Neural progenitor cell (in vitro differentiated cells): Measurements from ENCODE around the gene PLCG2. TPM values are rescaled to one million over a fixed set of nuclear protein-coding genes. Genes with fewer than 3 reads are reported as not detected.

Experiments
- DNase-seq: peaks from one replicate; pipeline ENCODE4 v3.0.0-alpha.2; 2016; ENCODE audit warnings: low spot score
- H2AFZ ChIP-seq: fragments of 200-600 bp; sonication (generic); replicated peaks from 2 replicates; pipeline ENCODE4 v1.6.1; 2016; ENCODE audit warnings: antibody characterized with exemption
- H3F3A ChIP-seq: fragments of 200-600 bp; sonication (generic); 2 replicates; pipeline ENCODE4 v1.6.1; 2016; ENCODE audit warnings: antibody characterized with exemption, low read depth
- H3K27ac ChIP-seq: fragments of 200-600 bp; sonication (generic); 2 replicates; pipeline ENCODE4 v1.5.1; 2016; ENCODE audit warnings: mild to moderate bottlenecking
- H3K27me3 ChIP-seq: fragments of 200-600 bp; sonication (generic); 2 replicates; pipeline ENCODE4 v1.6.1; 2016; ENCODE audit warnings: mild to moderate bottlenecking, moderate library complexity
- H3K36me3 ChIP-seq: fragments of 200-600 bp; sonication (generic); 2 replicates; pipeline ENCODE4 v1.5.1; 2016
- H3K4me1 ChIP-seq: fragments of 200-600 bp; sonication (generic); 2 replicates; pipeline ENCODE4 v1.6.1; 2016; ENCODE audit warnings: mixed run types
- H3K4me2 ChIP-seq: fragments of 200-600 bp; sonication (generic); 2 replicates; pipeline ENCODE4 v1.6.1; 2016
- H3K4me3 ChIP-seq: fragments of 200-600 bp; sonication (generic); 2 replicates; pipeline ENCODE4 v1.5.1; 2016
- H3K79me2 ChIP-seq: fragments of 200-600 bp; sonication (generic); 2 replicates; pipeline ENCODE4 v1.6.1; 2016; ENCODE audit warnings: low read depth
- H3K9ac ChIP-seq: fragments of 200-600 bp; sonication (generic); 2 replicates; pipeline ENCODE4 v1.6.1; 2016
- H3K9me3 ChIP-seq: fragments of 200-600 bp; sonication (generic); 2 replicates; pipeline ENCODE4 v1.5.1; 2016; ENCODE audit warnings: low read depth
- H4K20me1 ChIP-seq: fragments of 200-600 bp; sonication (generic); 2 replicates; pipeline ENCODE4 v1.6.1; 2016; ENCODE audit warnings: low read depth
- H3K27ac Mint-ChIP-seq: 3 replicates; pipeline ENCODE4 v1.8.0; 2021; ENCODE audit warnings: mixed read lengths
- H3K27me3 Mint-ChIP-seq: 2 replicates; pipeline ENCODE4 v1.8.0; 2022; ENCODE audit warnings: low read depth, mild to moderate bottlenecking, inconsistent platforms, moderate library complexity, mixed read lengths; ENCODE audit not compliant: insufficient read depth
- H3K36me3 Mint-ChIP-seq: 3 replicates; pipeline ENCODE4 v1.8.0; 2021; ENCODE audit warnings: mixed read lengths
- H3K4me1 Mint-ChIP-seq: 3 replicates; pipeline ENCODE4 v1.8.0; 2021; ENCODE audit warnings: mixed read lengths
- H3K4me3 Mint-ChIP-seq: 3 replicates; pipeline ENCODE4 v1.8.0; 2021; ENCODE audit warnings: mild to moderate bottlenecking, moderate library complexity, mixed read lengths
- H3K9me3 Mint-ChIP-seq: 3 replicates; pipeline ENCODE4 v1.8.0; 2020; ENCODE audit warnings: mixed read lengths
- CTCF ChIP-seq: fragments of 200-600 bp; sonication (generic); IDR thresholded peaks from 2 replicates; pipeline ENCODE4 v1.5.1; 2017; ENCODE audit warnings: antibody characterized with exemption, mild to moderate bottlenecking
- EZH2 ChIP-seq: fragments of 200-600 bp; sonication (generic); IDR thresholded peaks from 2 replicates; pipeline ENCODE4 v1.6.1; 2017; ENCODE audit warnings: antibody characterized with exemption, mild to moderate bottlenecking, moderate library complexity
- EZH2phosphoT487 ChIP-seq: fragments of 200-600 bp; sonication (generic); IDR thresholded peaks from 2 replicates; pipeline ENCODE4 v1.6.1; 2017; ENCODE audit warnings: antibody characterized with exemption
- total RNA-seq: library from RNA; depleted of rRNA; stranded (reverse); fragments of >200 nt; gene quantifications from 2 replicates; pipeline ENCODE4 v1.2.3, GENCODE V29; 2015; ENCODE audit warnings: low replicate concordance

PLCG2 gene
- total RNA-seq, 1 donor from 2014 or later = 5.0 TPM

- Histone ChIP-seq H3K27ac (no peak overlapping the region), H3K4me3 (no peak overlapping the region), H3K36me3 (no peaks in the 10 kb centered on the region), H3K79me2 (no peaks in the 10 kb centered on the region), H3K9ac (no peak overlapping the region), H3K9me3 (no peaks in the 10 kb centered on the region), H3K4me2 (no peak overlapping the region), H3K4me1 (peaks cover 7% of the 10 kb centered on the region), H4K20me1 (no peaks in the 10 kb centered on the region), H2AFZ (no peak overlapping the region), H3F3A (no peaks in the 10 kb centered on the region), H3K27me3 (no peaks in the 10 kb centered on the region)
- H3K9me3 Mint-ChIP-seq = no peaks in the 10 kb centered on the region
- H3K27ac Mint-ChIP-seq = no peak overlapping the region
- TF ChIP-seq CTCF (no peak), EZH2 (no peak), EZH2phosphoT487 (no peak)
- H3K27me3 Mint-ChIP-seq = peaks cover 5% of the 10 kb centered on the region
- no peak for DNase-seq
- no peaks in the 10 kb centered on the region for H3K36me3 Mint-ChIP-seq
- no peaks in the 10 kb centered on the region for H3K4me1 Mint-ChIP-seq
- no peak overlapping the region for H3K4me3 Mint-ChIP-seq
These were observed 101.7 kb downstream of the PLCG2 start for GRCh38 chr16:81880816-81881215.

- Histone ChIP-seq H2AFZ (no peak overlapping the region), H3K9ac (no peak overlapping the region), H3F3A (no peaks in the 10 kb centered on the region), H3K27me3 (no peaks in the 10 kb centered on the region), H3K9me3 (no peaks in the 10 kb centered on the region), H3K4me1 (peaks cover 7% of the 10 kb centered on the region), H3K4me2 (no peak overlapping the region), H3K4me3 (no peak overlapping the region), H4K20me1 (no peaks in the 10 kb centered on the region), H3K36me3 (no peaks in the 10 kb centered on the region), H3K27ac (no peak overlapping the region), H3K79me2 (no peaks in the 10 kb centered on the region)
- no peaks in the 10 kb centered on the region for H3K36me3 Mint-ChIP-seq
- no peaks in the 10 kb centered on the region for H3K9me3 Mint-ChIP-seq
- peaks cover 5% of the 10 kb centered on the region for H3K27me3 Mint-ChIP-seq
- no peak overlapping the region for H3K4me3 Mint-ChIP-seq
- no peaks in the 10 kb centered on the region for H3K4me1 Mint-ChIP-seq
- no peak overlapping the region for H3K27ac Mint-ChIP-seq
- DNase-seq = no peak
- no peak for TF ChIP-seq EZH2
- no peak for TF ChIP-seq CTCF
- no peak for TF ChIP-seq EZH2phosphoT487
These were observed 102.1 kb downstream of the PLCG2 start for GRCh38 chr16:81881228-81881627.

GRCh38 chr16:81882559-81882958, 103.5 kb downstream of the PLCG2 start:
- TF ChIP-seq EZH2phosphoT487 (no peak), EZH2 (no peak), CTCF (no peak)
- H3K9me3 Mint-ChIP-seq = no peaks in the 10 kb centered on the region
- no peak for DNase-seq

GRCh38 chr16:81883235-81883634, 104.1 kb downstream of the PLCG2 start:
- H3K36me3 ChIP-seq = no peaks in the 10 kb centered on the region
- H3K9me3 ChIP-seq = no peaks in the 10 kb centered on the region
- no peaks in the 10 kb centered on the region for H4K20me1 ChIP-seq
- no peaks in the 10 kb centered on the region for H3K79me2 ChIP-seq
- H3K27ac ChIP-seq = no peak overlapping the region
- H3K4me2 ChIP-seq = no peak overlapping the region
- Mint-ChIP-seq H3K4me1 (no peaks in the 10 kb centered on the region), H3K27ac (no peak overlapping the region), H3K27me3 (peaks cover 5% of the 10 kb centered on the region), H3K9me3 (no peaks in the 10 kb centered on the region), H3K4me3 (no peak overlapping the region), H3K36me3 (no peaks in the 10 kb centered on the region)
- H3F3A ChIP-seq = no peaks in the 10 kb centered on the region
- DNase-seq = no peak
- H2AFZ ChIP-seq = no peak overlapping the region
- no peaks in the 10 kb centered on the region for H3K27me3 ChIP-seq
- H3K4me3 ChIP-seq = no peak overlapping the region
- no peak overlapping the region for H3K9ac ChIP-seq
- H3K4me1 ChIP-seq = peaks cover 7% of the 10 kb centered on the region
- TF ChIP-seq EZH2 (no peak), CTCF (no peak), EZH2phosphoT487 (no peak)

More at GRCh38 chr16:81882559-81882958, 103.5 kb downstream of the PLCG2 start:
- Histone ChIP-seq H3K27me3 (no peaks in the 10 kb centered on the region), H3K9ac (no peak overlapping the region), H3K36me3 (no peaks in the 10 kb centered on the region), H3K79me2 (no peaks in the 10 kb centered on the region), H2AFZ (no peak overlapping the region), H4K20me1 (no peaks in the 10 kb centered on the region), H3K27ac (no peak overlapping the region), H3F3A (no peaks in the 10 kb centered on the region), H3K9me3 (no peaks in the 10 kb centered on the region), H3K4me1 (peaks cover 7% of the 10 kb centered on the region), H3K4me3 (no peak overlapping the region), H3K4me2 (no peak overlapping the region)
- Mint-ChIP-seq H3K27me3 (peaks cover 5% of the 10 kb centered on the region), H3K27ac (no peak overlapping the region), H3K4me1 (no peaks in the 10 kb centered on the region), H3K36me3 (no peaks in the 10 kb centered on the region), H3K4me3 (no peak overlapping the region)
